Parathyroid adenoma (tissue), 2 donors: ENCODE results near the gene HDDC2.

Source experiments
- H2AFZ ChIP-seq: fragments of 300-600 bp; sonication (generic); one replicate; pipeline ENCODE4 v1.7.0; 2017; ENCODE audit warnings: antibody characterized with exemption, mild to moderate bottlenecking
- H3K27ac ChIP-seq: fragments of 300-600 bp; sonication (generic); one replicate; pipeline ENCODE4 v1.7.0; 2017
- H3K27me3 ChIP-seq: fragments of 300-600 bp; sonication (generic); one replicate; pipeline ENCODE4 v1.7.0; 2017; ENCODE audit warnings: low read length; ENCODE audit not compliant: control insufficient read depth, insufficient read depth
- H3K36me3 ChIP-seq: fragments of 300-600 bp; sonication (generic); one replicate; pipeline ENCODE4 v1.7.0; 2017; ENCODE audit warnings: low read length; ENCODE audit not compliant: control insufficient read depth, insufficient read depth
- H3K4me1 ChIP-seq: fragments of 300-600 bp; sonication (generic); one replicate; pipeline ENCODE4 v1.7.0; 2017; ENCODE audit warnings: control low read depth
- H3K4me2 ChIP-seq: fragments of 300-600 bp; sonication (generic); one replicate; pipeline ENCODE4 v1.7.0; 2017; ENCODE audit warnings: low read length
- H3K4me3 ChIP-seq: fragments of 300-600 bp; sonication (generic); one replicate; pipeline ENCODE4 v1.7.0; 2017; ENCODE audit warnings: low read depth, low read length
- H3K79me2 ChIP-seq: fragments of 300-600 bp; sonication (generic); one replicate; pipeline ENCODE4 v1.7.0; 2017; ENCODE audit warnings: control low read depth
- H3K9ac ChIP-seq: fragments of 300-600 bp; sonication (generic); one replicate; pipeline ENCODE4 v1.7.0; 2017; ENCODE audit warnings: mild to moderate bottlenecking
- H3K9me3 ChIP-seq: fragments of 300-600 bp; sonication (generic); one replicate; pipeline ENCODE4 v1.7.0; 2017; ENCODE audit warnings: low read length; ENCODE audit not compliant: control insufficient read depth
- CTCF ChIP-seq: fragments of 300-600 bp; sonication (generic); IDR thresholded peaks from one replicate; pipeline ENCODE4 v1.7.0; 2017; ENCODE audit warnings: antibody characterized with exemption, mild to moderate bottlenecking
- donor health status: primary hyperparathyroidism.

HDDC2 gene

DNA sequence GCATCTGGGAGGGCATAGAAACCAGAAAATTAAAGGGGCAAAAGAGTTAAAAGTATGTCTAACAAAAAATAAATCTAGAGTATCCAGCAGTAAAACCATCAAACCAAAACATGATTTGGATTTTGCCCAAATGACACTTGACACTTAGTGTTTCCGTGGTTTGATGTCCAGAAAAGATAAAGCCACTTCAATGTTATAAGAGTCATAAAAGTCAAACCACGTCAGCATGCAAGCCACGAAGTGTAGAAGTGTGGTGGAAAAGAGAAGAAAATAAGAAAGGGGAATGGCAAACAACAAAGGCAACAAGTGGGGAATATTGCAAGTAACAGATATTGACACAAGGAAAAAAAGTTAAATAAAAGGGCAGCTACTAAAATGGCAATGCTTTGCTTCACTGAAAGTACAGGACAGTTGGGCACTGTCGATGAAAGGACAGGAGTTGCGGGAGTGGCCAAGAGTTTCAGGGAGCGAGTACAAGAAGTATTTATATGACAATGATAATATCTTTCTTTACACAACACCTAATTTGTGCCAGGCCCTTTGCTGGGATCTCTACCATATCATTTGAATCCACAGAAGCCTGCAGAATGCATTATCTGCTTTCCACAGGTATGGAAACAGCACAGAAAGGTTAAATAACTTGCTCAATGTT, 6.3 kb upstream of the HDDC2 start:
- Histone ChIP-seq H2AFZ (no peak overlapping the region), H3K4me3 (no peak overlapping the region), H3K9me3 (no peaks in the 10 kb centered on the region), H3K27ac (no peak overlapping the region), H3K4me2 (peak overlapping the region; percentile 20), H3K4me1 (peaks cover 8% of the 10 kb centered on the region), H3K9ac (no peak overlapping the region), H3K27me3 (no peaks in the 10 kb centered on the region), H3K79me2 (no peaks in the 10 kb centered on the region), H3K36me3 (no peaks in the 10 kb centered on the region)
- no peak for TF ChIP-seq CTCF

DNA sequence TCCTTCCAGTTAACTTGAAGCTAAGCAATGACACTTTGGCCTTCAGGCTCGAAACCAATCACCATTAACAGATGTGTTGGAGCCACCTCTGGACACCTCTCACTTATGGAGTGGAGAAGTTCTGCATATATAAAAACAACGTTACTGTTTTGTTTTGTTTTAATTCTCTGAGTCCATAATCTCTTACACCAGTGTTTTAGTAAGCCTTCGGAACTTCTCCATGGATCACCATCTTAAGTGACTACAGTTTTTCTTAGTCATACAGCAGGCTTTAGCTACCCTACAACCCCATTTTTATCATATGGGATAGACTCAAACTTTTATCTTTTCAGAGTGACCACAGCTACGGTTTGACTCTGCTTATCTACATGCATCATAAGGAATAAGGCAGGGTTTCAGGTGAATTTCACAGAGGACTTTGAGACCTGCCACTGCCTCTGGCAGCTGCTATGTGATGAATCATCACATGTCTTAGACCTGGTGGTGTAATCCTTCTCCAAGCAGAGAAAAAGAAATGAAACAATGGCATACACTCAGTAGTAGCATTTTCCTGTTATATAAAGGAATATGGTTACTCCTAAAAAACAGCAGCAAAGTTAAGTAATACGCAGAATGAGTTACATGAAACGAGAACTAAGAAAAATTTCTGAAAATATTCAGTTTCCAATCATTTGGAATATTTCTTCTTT, 5.5 kb upstream of the HDDC2 start:
- H3K36me3 ChIP-seq: no peaks in the 10 kb centered on the region
- no peak overlapping the region for H2AFZ ChIP-seq
- no peak overlapping the region for H3K4me3 ChIP-seq
- H3K9ac ChIP-seq: no peak overlapping the region
- no peak overlapping the region for H3K27ac ChIP-seq
- H3K4me2 ChIP-seq: peak overlapping the region; percentile 15
- H3K9me3 ChIP-seq: no peaks in the 10 kb centered on the region
- H3K27me3 ChIP-seq: no peaks in the 10 kb centered on the region
- H3K79me2 ChIP-seq: no peaks in the 10 kb centered on the region
- peaks cover 8% of the 10 kb centered on the region for H3K4me1 ChIP-seq
- TF ChIP-seq CTCF: no peak

- TF ChIP-seq CTCF: no peak
- no peaks in the 10 kb centered on the region for H3K36me3 ChIP-seq
- H3K27me3 ChIP-seq: no peaks in the 10 kb centered on the region
- no peak overlapping the region for H3K27ac ChIP-seq
- no peak overlapping the region for H3K9ac ChIP-seq
- H3K79me2 ChIP-seq: no peaks in the 10 kb centered on the region
- no peak overlapping the region for H2AFZ ChIP-seq
- H3K9me3 ChIP-seq: no peaks in the 10 kb centered on the region
- no peak overlapping the region for H3K4me2 ChIP-seq
- H3K4me3 ChIP-seq: no peak overlapping the region
- H3K4me1 ChIP-seq: peaks cover 8% of the 10 kb centered on the region
Measured at GRCh38 chr6:125306756-125307149, 5.0 kb upstream of the HDDC2 start.

- no peak overlapping the region for H3K4me3 ChIP-seq
- H3K4me1 ChIP-seq: peaks cover 8% of the 10 kb centered on the region
- TF ChIP-seq CTCF: no peak
- no peaks in the 10 kb centered on the region for H3K9me3 ChIP-seq
- H3K4me2 ChIP-seq: no peak overlapping the region
- no peak overlapping the region for H3K27ac ChIP-seq
- no peaks in the 10 kb centered on the region for H3K79me2 ChIP-seq
- no peak overlapping the region for H2AFZ ChIP-seq
- H3K9ac ChIP-seq: no peak overlapping the region
- H3K27me3 ChIP-seq: no peaks in the 10 kb centered on the region
- no peaks in the 10 kb centered on the region for H3K36me3 ChIP-seq
Measured at GRCh38 chr6:125304970-125305660, 3.3 kb upstream of the HDDC2 start.
